Nephron (organoid): ENCODE data around the gene LMX1A.

Experiments
- H3K27ac Mint-ChIP-seq, 3 experiments: 2 replicates each; pipeline ENCODE4 v1.8.0; 2020; ENCODE audit warnings: mixed read lengths in 3 of 3, mild to moderate bottlenecking in 2 of 3, moderate library complexity in 1 of 3
- H3K27me3 Mint-ChIP-seq: 2 replicates; pipeline ENCODE4 v1.8.0; 2021; ENCODE audit warnings: low read depth, mild to moderate bottlenecking, moderate library complexity, mixed read lengths
- H3K36me3 Mint-ChIP-seq: 2 replicates; pipeline ENCODE4 v1.8.0; 2020; ENCODE audit warnings: low read depth, mixed read lengths
- H3K4me1 Mint-ChIP-seq: 2 replicates; pipeline ENCODE4 v1.8.0; 2020; ENCODE audit warnings: mixed read lengths
- H3K4me3 Mint-ChIP-seq, 3 experiments: 2 replicates each; pipeline ENCODE4 v1.8.0; 2020; ENCODE audit warnings: mild to moderate bottlenecking in 3 of 3, mixed read lengths in 3 of 3, moderate library complexity in 2 of 3
- H3K9me3 Mint-ChIP-seq: 2 replicates; pipeline ENCODE4 v1.8.0; 2020; ENCODE audit warnings: mixed read lengths
- TF ChIP-seq, protein P1 (sequence below), 3 experiments: fragments of 200-600 bp; sonication (generic); IDR thresholded peaks; one replicate each; pipeline ENCODE4 v1.5.0; 2021; ENCODE audit warnings: antibody characterized with exemption in 3 of 3; ENCODE audit not compliant: unreplicated experiment in 3 of 3

LMX1A gene

DNA sequence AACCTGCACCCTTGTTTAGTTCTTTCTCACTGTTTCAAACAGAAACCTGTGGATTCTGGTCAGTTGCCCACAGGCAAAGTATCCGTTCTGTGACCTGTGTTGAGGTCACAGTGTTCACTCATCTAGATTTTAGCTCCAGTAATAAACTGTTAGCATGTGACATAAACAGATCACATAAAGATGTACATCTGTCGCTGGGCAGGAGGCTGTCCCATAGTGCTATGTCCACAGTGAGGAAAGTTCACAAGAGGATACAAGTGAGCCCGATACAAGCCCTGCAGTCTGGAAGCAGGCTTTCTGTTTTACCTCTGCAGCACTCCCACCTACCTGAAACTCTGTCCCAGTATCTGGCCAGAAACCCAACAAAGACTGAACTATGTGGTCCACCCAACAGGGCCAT lies 28.4 kb downstream of the LMX1A start:
- no peak overlapping the region for H3K27ac Mint-ChIP-seq
- no peak overlapping the region for H3K4me3 Mint-ChIP-seq
- peaks cover 19% of the 10 kb centered on the region for H3K27me3 Mint-ChIP-seq
- H3K36me3 Mint-ChIP-seq, result no peaks in the 10 kb centered on the region
- H3K4me1 Mint-ChIP-seq, result no peaks in the 10 kb centered on the region
- H3K9me3 Mint-ChIP-seq, result peaks cover 2% of the 10 kb centered on the region
- TF ChIP-seq, protein P1, sequence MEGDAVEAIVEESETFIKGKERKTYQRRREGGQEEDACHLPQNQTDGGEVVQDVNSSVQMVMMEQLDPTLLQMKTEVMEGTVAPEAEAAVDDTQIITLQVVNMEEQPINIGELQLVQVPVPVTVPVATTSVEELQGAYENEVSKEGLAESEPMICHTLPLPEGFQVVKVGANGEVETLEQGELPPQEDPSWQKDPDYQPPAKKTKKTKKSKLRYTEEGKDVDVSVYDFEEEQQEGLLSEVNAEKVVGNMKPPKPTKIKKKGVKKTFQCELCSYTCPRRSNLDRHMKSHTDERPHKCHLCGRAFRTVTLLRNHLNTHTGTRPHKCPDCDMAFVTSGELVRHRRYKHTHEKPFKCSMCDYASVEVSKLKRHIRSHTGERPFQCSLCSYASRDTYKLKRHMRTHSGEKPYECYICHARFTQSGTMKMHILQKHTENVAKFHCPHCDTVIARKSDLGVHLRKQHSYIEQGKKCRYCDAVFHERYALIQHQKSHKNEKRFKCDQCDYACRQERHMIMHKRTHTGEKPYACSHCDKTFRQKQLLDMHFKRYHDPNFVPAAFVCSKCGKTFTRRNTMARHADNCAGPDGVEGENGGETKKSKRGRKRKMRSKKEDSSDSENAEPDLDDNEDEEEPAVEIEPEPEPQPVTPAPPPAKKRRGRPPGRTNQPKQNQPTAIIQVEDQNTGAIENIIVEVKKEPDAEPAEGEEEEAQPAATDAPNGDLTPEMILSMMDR (IDR thresholded peaks at IDR 0.05; ENCODE audit: unreplicated experiment in 3 of 3), result no peak

DNA sequence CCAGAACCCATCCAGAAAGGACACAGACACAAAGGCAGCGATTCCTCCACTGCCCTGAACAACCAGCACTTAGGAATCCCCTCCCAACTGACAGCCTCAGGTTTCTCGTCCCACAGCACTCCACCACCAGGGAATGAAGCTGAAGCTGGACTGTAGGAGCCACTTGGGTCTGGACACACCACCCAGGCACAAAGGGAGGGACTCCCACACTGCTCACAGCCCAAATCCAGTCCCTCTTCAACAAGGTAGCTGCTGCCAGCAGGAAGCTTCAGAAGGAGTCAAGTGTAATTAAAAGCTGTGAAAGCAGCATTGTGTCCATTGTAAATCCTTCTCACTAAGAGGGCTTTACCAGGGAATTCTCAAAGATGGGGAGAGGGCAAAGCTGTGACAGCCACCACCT lies 29.0 kb downstream of the LMX1A start:
- Mint-ChIP-seq H3K27ac (no peak overlapping the region), H3K27me3 (peaks cover 19% of the 10 kb centered on the region), H3K4me1 (no peaks in the 10 kb centered on the region), H3K36me3 (no peaks in the 10 kb centered on the region), H3K4me3 (no peak overlapping the region), H3K9me3 (peaks cover 2% of the 10 kb centered on the region)
- TF ChIP-seq, protein P1 (IDR thresholded peaks at IDR 0.05; ENCODE audit: unreplicated experiment in 3 of 3), result no peak

DNA sequence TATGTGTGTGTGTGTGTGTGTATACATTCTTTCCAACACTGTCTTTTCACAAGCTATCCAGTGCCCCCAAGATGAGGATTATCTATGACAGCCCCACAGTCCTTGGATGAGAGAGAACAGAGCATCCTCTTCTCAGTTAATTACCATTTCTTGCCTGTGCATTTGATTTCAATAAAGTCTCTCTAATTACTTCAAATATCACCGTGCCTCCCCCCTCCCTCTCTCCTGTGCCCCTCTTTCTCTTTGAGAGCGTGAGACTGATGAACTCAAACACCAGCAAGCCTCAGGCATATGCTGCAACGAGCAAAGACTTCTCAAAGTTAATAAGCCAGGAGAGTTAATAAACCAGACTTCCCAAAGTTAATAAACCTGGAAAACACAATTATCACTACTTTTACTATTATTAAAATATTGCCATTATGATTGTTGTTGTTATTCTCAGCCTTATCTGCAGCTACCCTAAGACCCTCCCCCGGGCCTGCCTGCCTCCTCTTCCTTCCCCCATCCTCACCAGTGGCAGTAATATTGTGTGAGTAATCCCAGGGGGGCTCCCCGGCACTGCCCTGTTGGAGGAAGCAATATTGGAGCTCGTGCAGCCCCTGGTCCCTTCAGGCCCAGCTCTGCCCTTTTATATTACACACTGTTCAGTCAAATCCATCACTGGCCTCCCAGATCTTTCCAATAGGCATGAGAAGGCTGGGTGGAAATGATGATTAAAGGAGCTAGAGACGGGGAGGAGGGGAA lies 30.9 kb downstream of the LMX1A start:
- no peak overlapping the region for H3K4me3 Mint-ChIP-seq
- TF ChIP-seq, protein P1 (IDR thresholded peaks at IDR 0.05; ENCODE audit: unreplicated experiment in 3 of 3), result no peak
- peaks cover 19% of the 10 kb centered on the region for H3K27me3 Mint-ChIP-seq
- H3K36me3 Mint-ChIP-seq, result no peaks in the 10 kb centered on the region
- H3K9me3 Mint-ChIP-seq, result peaks cover 2% of the 10 kb centered on the region
- H3K27ac Mint-ChIP-seq, result no peak overlapping the region
- H3K4me1 Mint-ChIP-seq, result no peaks in the 10 kb centered on the region

DNA sequence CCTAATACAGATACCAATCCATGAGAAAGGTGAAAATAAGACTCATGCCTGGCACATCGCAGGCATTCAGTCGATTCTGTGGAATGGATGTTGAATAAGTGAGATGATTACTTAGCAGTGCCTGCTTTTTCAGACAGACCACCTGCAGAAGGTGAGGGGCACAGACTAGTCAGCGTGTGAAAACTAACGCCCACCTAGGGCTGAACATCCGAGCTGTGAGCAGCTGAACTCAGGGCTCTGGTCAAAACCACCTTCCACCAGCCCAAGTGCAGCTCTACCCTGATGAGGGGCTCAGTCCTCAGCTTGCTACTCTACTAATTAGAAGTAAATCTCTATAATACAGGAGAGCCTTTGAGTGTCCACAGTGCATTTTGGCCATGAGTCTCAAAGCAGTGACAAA lies 32.5 kb downstream of the LMX1A start:
- H3K4me1 Mint-ChIP-seq, result no peaks in the 10 kb centered on the region

DNA sequence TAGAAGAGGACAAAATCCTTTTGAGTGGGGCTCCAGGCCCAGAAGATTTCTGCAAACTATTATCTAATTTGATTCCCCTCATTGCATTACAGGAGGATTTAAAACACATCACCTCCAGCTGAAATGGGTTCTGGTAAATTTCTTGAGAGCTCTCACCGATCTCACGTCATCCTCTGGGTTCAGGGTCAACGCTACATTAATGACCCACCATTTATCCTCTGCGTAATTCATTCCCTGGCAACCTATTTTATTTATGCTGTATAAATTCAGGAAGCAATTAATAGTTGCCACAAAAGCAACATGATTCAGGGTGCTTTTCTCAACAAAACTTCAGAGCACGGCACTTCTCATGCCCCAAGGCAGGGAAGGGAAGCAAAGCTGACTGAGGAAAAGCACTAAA lies 38.9 kb downstream of the LMX1A start:
- Mint-ChIP-seq H3K4me1 (no peaks in the 10 kb centered on the region), H3K27me3 (peaks cover 7% of the 10 kb centered on the region), H3K4me3 (no peak overlapping the region), H3K9me3 (peaks cover under 1% of the 10 kb centered on the region), H3K27ac (no peak overlapping the region), H3K36me3 (no peaks in the 10 kb centered on the region)
- TF ChIP-seq, protein P1 (IDR thresholded peaks at IDR 0.05; ENCODE audit: unreplicated experiment in 3 of 3), result no peak

More for the DNA sequence above, 32.5 kb downstream of the LMX1A start:
- H3K27ac Mint-ChIP-seq, result no peak overlapping the region
- H3K9me3 Mint-ChIP-seq, result peaks cover 2% of the 10 kb centered on the region
- H3K36me3 Mint-ChIP-seq, result no peaks in the 10 kb centered on the region
- peaks cover 17% of the 10 kb centered on the region for H3K27me3 Mint-ChIP-seq
- TF ChIP-seq, protein P1 (IDR thresholded peaks at IDR 0.05; ENCODE audit: unreplicated experiment in 3 of 3), result no peak
- H3K4me3 Mint-ChIP-seq, result no peak overlapping the region

DNA sequence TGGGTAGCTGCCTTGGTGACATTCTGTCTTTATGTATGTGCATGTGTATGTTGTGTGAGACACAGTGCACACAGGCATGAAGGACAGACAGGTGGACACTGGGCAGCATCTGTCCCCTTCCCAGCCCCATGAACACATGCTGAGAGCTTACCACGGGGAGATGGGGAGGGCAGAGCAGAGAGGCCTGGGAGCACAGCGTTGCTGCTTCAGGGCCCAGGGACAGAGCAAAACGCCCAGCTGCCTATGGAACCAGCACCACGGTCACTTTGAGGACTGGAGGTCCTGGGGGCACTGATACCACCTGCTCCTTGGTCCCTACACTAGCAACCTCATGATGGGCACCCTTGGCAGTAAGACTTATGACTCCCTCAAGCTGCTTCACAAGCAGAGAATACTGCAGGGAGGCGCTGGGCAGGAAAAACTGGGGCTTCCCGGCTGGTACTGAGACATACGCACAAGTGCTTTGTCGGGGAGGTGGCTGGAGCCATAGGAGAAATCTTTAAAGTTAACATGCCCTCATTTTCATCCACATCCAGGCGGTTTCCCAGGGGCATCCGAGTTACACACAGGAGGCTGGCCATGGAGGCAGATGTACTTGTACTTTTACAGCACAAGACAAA lies 40.3 kb downstream of the LMX1A start:
- TF ChIP-seq, protein P1 (IDR thresholded peaks at IDR 0.05; ENCODE audit: unreplicated experiment in 3 of 3), result no peak
- peaks cover 7% of the 10 kb centered on the region for H3K27me3 Mint-ChIP-seq
- no peak overlapping the region for H3K4me3 Mint-ChIP-seq
- peaks cover 5% of the 10 kb centered on the region for H3K9me3 Mint-ChIP-seq
- H3K27ac Mint-ChIP-seq, result no peak overlapping the region
- H3K4me1 Mint-ChIP-seq, result no peaks in the 10 kb centered on the region
- no peaks in the 10 kb centered on the region for H3K36me3 Mint-ChIP-seq
